Endothelial cell of umbilical vein (primary cell): ENCODE data around the gene KRTAP13-4. TPM values are rescaled to one million over a fixed set of nuclear protein-coding genes. Genes with fewer than 3 reads are reported as not detected.

Source experiments
- BruUV-seq: library from RNA; stranded (reverse); fragments of 400-500 nt; replicated peaks from 2 replicates; lab custom pipeline; 2021; lab: Mats Ljungman, UMichigan
- CTCF ChIA-PET: fragments of 300-600, 350-600 bp; sonication (Branson Sonifier 250); formaldehyde crosslinking; loops from one replicate; lab custom pipeline; 2021; ENCODE audit warnings: antibody characterized with exemption, inconsistent platforms; lab: Charles Lee
- POLR2A ChIA-PET: fragments of 300-600, 350-600 bp; sonication (Branson Sonifier 250); formaldehyde crosslinking; loops from one replicate; lab custom pipeline; 2021; ENCODE audit warnings: antibody characterized with exemption, inconsistent platforms; lab: Charles Lee
- DNase-seq: peaks from one replicate; pipeline ENCODE4 v3.0.0-alpha.2; 2011; ENCODE audit warnings: low read depth, low spot score
- FAIRE-seq: peaks from 2 replicates; lab custom pipeline; 2011; peaks lifted over from hg19 to GRCh38; lab: Jason Lieb, UNC
- H2AFZ ChIP-seq: 2 replicates; pipeline ENCODE4 v1.6.0; 2012; ENCODE audit warnings: low read depth, low read length, control low read depth, inconsistent platforms
- H3K27ac ChIP-seq: 2 replicates; pipeline ENCODE4 v1.5.1; 2011; ENCODE audit warnings: low read depth, mild to moderate bottlenecking, control low read depth, low read length, moderate library complexity; ENCODE audit not compliant: insufficient read depth
- H3K27me3 ChIP-seq, 2 experiments: 2 replicates each; pipeline versions ENCODE4 v1.6.0 to v1.6.1; 2011; ENCODE audit warnings: low read length in 2 of 2, mixed read lengths in 1 of 2; ENCODE audit not compliant: control insufficient read depth in 2 of 2, insufficient read depth in 2 of 2
- H3K36me3 ChIP-seq, 2 experiments: 2 replicates in 1 of 2; 3 replicates in 1 of 2; pipeline ENCODE4 v1.5.1; 2011; ENCODE audit warnings: low read length in 2 of 2, mild to moderate bottlenecking in 1 of 2, moderate library complexity in 1 of 2; ENCODE audit not compliant: control insufficient read depth in 2 of 2, insufficient read depth in 2 of 2; ENCODE audit errors: extremely low read depth in 1 of 2
- H3K4me1 ChIP-seq: 3 replicates; pipeline ENCODE4 v1.5.1; 2011; ENCODE audit warnings: mild to moderate bottlenecking, low read length; ENCODE audit not compliant: control insufficient read depth, insufficient read depth; ENCODE audit errors: extremely low read depth
- H3K4me2 ChIP-seq: 2 replicates; pipeline ENCODE4 v1.6.1; 2011; ENCODE audit warnings: low read length, control low read depth, mixed read lengths; ENCODE audit not compliant: insufficient read depth
- H3K4me3 ChIP-seq, 3 experiments: fragments of 200-600 bp in 1 of 3; sonication (generic), shearing (Covaris generic) in 1 of 3; replicated peaks in 1 of 3; 2 replicates each; pipeline ENCODE4 v1.5.1; 2011 to 2016; ENCODE audit warnings: control low read depth in 3 of 3, low read length in 3 of 3, mild to moderate bottlenecking in 2 of 3, inconsistent platforms in 1 of 3, low read depth in 1 of 3, moderate library complexity in 1 of 3; ENCODE audit not compliant: insufficient read depth in 1 of 3
- H3K79me2 ChIP-seq: 2 replicates; pipeline ENCODE4 v1.6.0; 2012; ENCODE audit warnings: low read length, inconsistent platforms; ENCODE audit not compliant: control insufficient read depth, insufficient read depth
- H3K9ac ChIP-seq: replicated peaks from 2 replicates; pipeline ENCODE3; 2011; ENCODE audit warnings: low read length, control low read depth; ENCODE audit not compliant: insufficient read depth; ENCODE audit errors: extremely low read depth
- H3K9me1 ChIP-seq: replicated peaks from 3 replicates; pipeline ENCODE4 v1.6.0; 2011; ENCODE audit warnings: mild to moderate bottlenecking, low read length; ENCODE audit not compliant: control insufficient read depth, insufficient read depth; ENCODE audit errors: extremely low read depth
- H3K9me3 ChIP-seq: replicated peaks from 2 replicates; pipeline ENCODE4 v1.5.1; 2012; ENCODE audit warnings: low read length, inconsistent platforms; ENCODE audit not compliant: control insufficient read depth, insufficient read depth
- H4K20me1 ChIP-seq: replicated peaks from 2 replicates; pipeline ENCODE3; 2011; ENCODE audit warnings: mild to moderate bottlenecking, low read length; ENCODE audit not compliant: control insufficient read depth, insufficient read depth; ENCODE audit errors: extremely low read depth
- CTCF ChIP-seq, 2 donors: IDR thresholded peaks; 1 replicate in 1 of 2; 2 replicates in 1 of 2; pipeline ENCODE4 v1.5.1; 2011; ENCODE audit warnings: low read length in 2 of 2, mild to moderate bottlenecking in 2 of 2, moderate library complexity in 2 of 2, control low read depth in 1 of 2, inconsistent platforms in 1 of 2, low read depth in 1 of 2; ENCODE audit not compliant: insufficient read depth in 1 of 2; ENCODE audit errors: extremely low read depth in 1 of 2
- FOS ChIP-seq: IDR thresholded peaks from 2 replicates; pipeline ENCODE4 v1.6.1; 2011; ENCODE audit warnings: mild to moderate bottlenecking, low read length, moderate library complexity, borderline replicate concordance; ENCODE audit not compliant: insufficient read depth
- JUN ChIP-seq: IDR thresholded peaks from 2 replicates; pipeline ENCODE4 v1.6.1; 2011; ENCODE audit warnings: borderline replicate concordance, low read depth; ENCODE audit not compliant: insufficient read length, insufficient read depth
- MAX ChIP-seq: IDR thresholded peaks from 2 replicates; pipeline ENCODE4 v1.6.1; 2011; ENCODE audit not compliant: insufficient read depth, insufficient read length
- MYC ChIP-seq: IDR thresholded peaks from one replicate; pipeline ENCODE4 v1.6.1; 2011; ENCODE audit warnings: mild to moderate bottlenecking, low read depth, low read length
- POLR2A ChIP-seq: IDR thresholded peaks from 2 replicates; pipeline ENCODE4 v1.6.1; 2012; ENCODE audit warnings: low read depth, mild to moderate bottlenecking, control low read depth, low read length
- POLR2AphosphoS5 ChIP-seq: IDR thresholded peaks from 2 replicates; pipeline ENCODE4 v1.6.1; 2012; ENCODE audit warnings: low read depth, mild to moderate bottlenecking, control low read depth, low read length, moderate library complexity; ENCODE audit not compliant: insufficient read depth
- dilution Hi-C: fragments of 300-500 bp; cut with MboI; formaldehyde crosslinking; loops from one replicate; pipeline ENCODE4 v1.15.0; 2019; ENCODE audit warnings: low sequenced_read_pairs; ENCODE audit not compliant: extremely low pct_ligation_motif_present
- intact Hi-C: fragments of 100-400 bp; cut with micrococcal nuclease; formaldehyde crosslinking; loops from one replicate; pipeline ENCODE4 v1.10.0; 2022
- polyA plus RNA-seq, 4 experiments: library from polyadenylated mRNA; depleted of rRNA in 3 of 4; stranded (reverse) in 3 of 4; unstranded in 1 of 4; fragments of >200 nt; gene quantifications; 2 replicates each; pipeline versions ENCODE4 v1.2.1 to v1.2.3, GENCODE V29; 2011 to 2012; ENCODE audit warnings: missing spikeins in 1 of 4
- total RNA-seq: library from RNA; stranded (reverse); gene quantifications from 2 replicates; pipeline ENCODE4 v1.2.3, GENCODE V29; 2021

Gene KRTAP13-4
- total and polyA plus RNA-seq, 2 donors (not counting 3 experiments of a cell fraction or from before 2014, with no cell fraction given) = not detected

GRCh38 chr21:30443226-30443625 lies 13.2 kb downstream of the KRTAP13-4 start:
- no peak overlapping the region for H3K4me3 ChIP-seq
- no peak overlapping the region for H3K27ac ChIP-seq
- H2AFZ ChIP-seq = no peak overlapping the region
- H3K4me2 ChIP-seq = no peak overlapping the region
- peaks cover 3% of the 10 kb centered on the region for H3K9me3 ChIP-seq
- no peaks in the 10 kb centered on the region for H3K36me3 ChIP-seq
- H4K20me1 ChIP-seq = no peaks in the 10 kb centered on the region
- DNase-seq = no peak
- no peaks in the 10 kb centered on the region for H3K79me2 ChIP-seq
- CTCF ChIA-PET = interaction anchor here (0.9 kb wide), 1 partner anchor 33 kb away, joined by 3 read pairs; no protein-coding TSS in a partner anchor
- no peak overlapping the region for H3K9ac ChIP-seq
- POLR2A ChIA-PET = no interaction called here
- dilution Hi-C loops = no loop called here
- H3K4me1 ChIP-seq = no peaks in the 10 kb centered on the region
- intact Hi-C loops = no loop called here
- no peaks in the 10 kb centered on the region for H3K27me3 ChIP-seq
- no peak for FAIRE-seq
- BruUV-seq = no TSS peak
- no peaks in the 10 kb centered on the region for H3K9me1 ChIP-seq
- TF ChIP-seq POLR2A = no peak
- no peak for TF ChIP-seq MAX
- TF ChIP-seq JUN = no peak
- TF ChIP-seq CTCF (IDR thresholded peaks at IDR 0.05; ENCODE audit: extremely low read depth in 1 of 2, insufficient read depth in 1 of 2, low read depth in 1 of 2, low read length in 2 of 2) = no peak
- TF ChIP-seq FOS = no peak
- TF ChIP-seq MYC = no peak
- no peak for TF ChIP-seq POLR2AphosphoS5
